Measurements from ENCODE around the gene PTPRN2.

PTPRN2 gene

GRCh38 chr7:158023157-158023556 lies 564.5 kb downstream of the PTPRN2 start:
- in situ Hi-C loops (cut with HindIII; ENCODE audit: low pct_ligation_motif_present, low pct_unique_long_range_greater_than_20kb, low sequenced_read_pairs) = no loop called here
- DNase-seq = no peak

- in situ Hi-C loops (cut with HindIII; ENCODE audit: low pct_ligation_motif_present, low pct_unique_long_range_greater_than_20kb, low sequenced_read_pairs) = no loop called here
- no peak for DNase-seq
These were observed 565.0 kb downstream of the PTPRN2 start for GRCh38 chr7:158022601-158023000.

GRCh38 chr7:158021836-158022235 lies 565.8 kb downstream of the PTPRN2 start:
- no peak for DNase-seq
- in situ Hi-C loops (cut with HindIII; ENCODE audit: low pct_ligation_motif_present, low pct_unique_long_range_greater_than_20kb, low sequenced_read_pairs) = no loop called here

- in situ Hi-C loops (cut with HindIII; ENCODE audit: low pct_ligation_motif_present, low pct_unique_long_range_greater_than_20kb, low sequenced_read_pairs) = no loop called here
- no peak for DNase-seq
These were observed 566.9 kb downstream of the PTPRN2 start for GRCh38 chr7:158020706-158021095.

GRCh38 chr7:158019726-158020705 lies 567.6 kb downstream of the PTPRN2 start:
- DNase-seq = no peak
- in situ Hi-C loops (cut with HindIII; ENCODE audit: low pct_ligation_motif_present, low pct_unique_long_range_greater_than_20kb, low sequenced_read_pairs) = no loop called here

GRCh38 chr7:158018971-158019645 lies 568.5 kb downstream of the PTPRN2 start:
- in situ Hi-C loops (cut with HindIII; ENCODE audit: low pct_ligation_motif_present, low pct_unique_long_range_greater_than_20kb, low sequenced_read_pairs) = no loop called here
- no peak for DNase-seq

GRCh38 chr7:158018098-158018762 lies 569.4 kb downstream of the PTPRN2 start:
- in situ Hi-C loops (cut with HindIII; ENCODE audit: low pct_ligation_motif_present, low pct_unique_long_range_greater_than_20kb, low sequenced_read_pairs) = no loop called here
- no peak for DNase-seq

GRCh38 chr7:158017111-158018097 lies 570.2 kb downstream of the PTPRN2 start:
- DNase-seq = no peak
- in situ Hi-C loops (cut with HindIII; ENCODE audit: low pct_ligation_motif_present, low pct_unique_long_range_greater_than_20kb, low sequenced_read_pairs) = no loop called here

- no peak for DNase-seq
- in situ Hi-C loops (cut with HindIII; ENCODE audit: low pct_ligation_motif_present, low pct_unique_long_range_greater_than_20kb, low sequenced_read_pairs) = no loop called here
These were observed 571.2 kb downstream of the PTPRN2 start for GRCh38 chr7:158016180-158017097.

- no peak for DNase-seq
- in situ Hi-C loops (cut with HindIII; ENCODE audit: low pct_ligation_motif_present, low pct_unique_long_range_greater_than_20kb, low sequenced_read_pairs) = no loop called here
These were observed 572.0 kb downstream of the PTPRN2 start for GRCh38 chr7:158015403-158016179.

- in situ Hi-C loops (cut with HindIII; ENCODE audit: low pct_ligation_motif_present, low pct_unique_long_range_greater_than_20kb, low sequenced_read_pairs) = no loop called here
- no peak for DNase-seq
These were observed 572.6 kb downstream of the PTPRN2 start for GRCh38 chr7:158014976-158015375.

- in situ Hi-C loops (cut with HindIII; ENCODE audit: low pct_ligation_motif_present, low pct_unique_long_range_greater_than_20kb, low sequenced_read_pairs) = no loop called here
- peak; percentile 10 for DNase-seq
These were observed 574.4 kb downstream of the PTPRN2 start for GRCh38 chr7:158013085-158013668.

- no peak for DNase-seq
- in situ Hi-C loops (cut with HindIII; ENCODE audit: low pct_ligation_motif_present, low pct_unique_long_range_greater_than_20kb, low sequenced_read_pairs) = no loop called here
These were observed 575.7 kb downstream of the PTPRN2 start for GRCh38 chr7:158011941-158012340.

- in situ Hi-C loops (cut with HindIII; ENCODE audit: low pct_ligation_motif_present, low pct_unique_long_range_greater_than_20kb, low sequenced_read_pairs) = no loop called here
- DNase-seq = no peak
These were observed 576.5 kb downstream of the PTPRN2 start for GRCh38 chr7:158010961-158011693.

GRCh38 chr7:158009886-158010285 lies 577.7 kb downstream of the PTPRN2 start:
- DNase-seq = no peak
- in situ Hi-C loops (cut with HindIII; ENCODE audit: low pct_ligation_motif_present, low pct_unique_long_range_greater_than_20kb, low sequenced_read_pairs) = no loop called here

GRCh38 chr7:158008267-158008666 lies 579.4 kb downstream of the PTPRN2 start:
- in situ Hi-C loops (cut with HindIII; ENCODE audit: low pct_ligation_motif_present, low pct_unique_long_range_greater_than_20kb, low sequenced_read_pairs) = no loop called here

More at GRCh38 chr7:158008267-158008666, 579.4 kb downstream of the PTPRN2 start:
- no peak for DNase-seq

All from ACHN (cell line).